Fibroblast of lung (primary cell): ENCODE results near the gene CAMTA1. TPM values are rescaled to one million over a fixed set of nuclear protein-coding genes. Genes with fewer than 3 reads are reported as not detected.
A peak's percentile ranks its signal among the peaks of the same experiment; 100 is the strongest.

Source experiments
- DNase-seq, 2 donors: peaks; one replicate each; pipeline versions ENCODE4 v3.0.0 to v3.0.0-alpha.2; 2010; ENCODE audit warnings: low read depth in 2 of 2
- H2AFZ ChIP-seq: 2 replicates; pipeline ENCODE4 v1.5.1; 2012; ENCODE audit warnings: low read length, control low read depth, inconsistent platforms
- H3K27ac ChIP-seq: 2 replicates; pipeline ENCODE4 v1.5.1; 2011; ENCODE audit warnings: low read length, control low read depth; ENCODE audit not compliant: insufficient read depth
- H3K27me3 ChIP-seq: 2 replicates; pipeline ENCODE4 v1.5.1; 2011; ENCODE audit warnings: mild to moderate bottlenecking, low read length; ENCODE audit not compliant: control insufficient read depth, insufficient read depth
- H3K36me3 ChIP-seq: 2 replicates; pipeline ENCODE4 v1.5.1; 2011; ENCODE audit warnings: low read length; ENCODE audit not compliant: control insufficient read depth, insufficient read depth
- H3K4me1 ChIP-seq: 2 replicates; pipeline ENCODE4 v1.5.1; 2011; ENCODE audit warnings: low read length; ENCODE audit not compliant: control insufficient read depth, insufficient read depth; ENCODE audit errors: extremely low read depth
- H3K4me2 ChIP-seq: 2 replicates; pipeline ENCODE4 v1.5.1; 2011; ENCODE audit warnings: low read length, control low read depth; ENCODE audit not compliant: insufficient read depth; ENCODE audit errors: extremely low read depth
- H3K4me3 ChIP-seq, 4 experiments: fragments of 200-600 bp in 1 of 4; sonication (generic) in 1 of 4; replicated peaks in 1 of 4; 2 replicates each; pipeline ENCODE4 v1.5.1; 2011 to 2016; ENCODE audit warnings: low read length in 4 of 4, low read depth in 3 of 4, mild to moderate bottlenecking in 3 of 4, control low read depth in 2 of 4, inconsistent platforms in 1 of 4, mixed read lengths in 1 of 4; ENCODE audit not compliant: insufficient read depth in 1 of 4; ENCODE audit errors: control extremely low read depth in 1 of 4
- H3K79me2 ChIP-seq: 2 replicates; pipeline ENCODE4 v1.5.1; 2012; ENCODE audit warnings: mild to moderate bottlenecking, low read length, inconsistent platforms; ENCODE audit not compliant: control insufficient read depth, insufficient read depth
- H3K9ac ChIP-seq: 2 replicates; pipeline ENCODE4 v1.5.1; 2011; ENCODE audit warnings: mild to moderate bottlenecking, low read length, control low read depth; ENCODE audit not compliant: insufficient read depth
- H3K9me3 ChIP-seq: 2 replicates; pipeline ENCODE4 v1.5.1; 2012; ENCODE audit warnings: low read depth, low read length; ENCODE audit not compliant: control insufficient read depth, insufficient read depth
- H4K20me1 ChIP-seq: 2 replicates; pipeline ENCODE4 v1.5.1; 2011; ENCODE audit warnings: low read length; ENCODE audit not compliant: control insufficient read depth, insufficient read depth; ENCODE audit errors: extremely low read depth
- EZH2 ChIP-seq: IDR thresholded peaks from 2 replicates; pipeline ENCODE4 v1.5.1; 2012; ENCODE audit warnings: low read length, control low read depth, mild to moderate bottlenecking; ENCODE audit errors: missing control alignments
- polyA plus RNA-seq, 2 donors: library from polyadenylated mRNA; depleted of rRNA in 1 of 2; stranded (reverse) in 1 of 2; unstranded in 1 of 2; fragments of >200 nt; gene quantifications; 2 replicates each; pipeline ENCODE4 v1.2.1, GENCODE V29; 2011 to 2012; ENCODE audit warnings: missing spikeins in 1 of 2
- total RNA-seq: library from RNA; depleted of rRNA; stranded (reverse); fragments of >200 nt; gene quantifications from 2 replicates; pipeline ENCODE4 v1.2.1, GENCODE V29; 2014
- TF ChIP-seq, protein P1 (sequence below), 2 donors: IDR thresholded peaks in 1 of 2; conservative IDR thresholded peaks in 1 of 2; 1 replicate in 1 of 2; 2 replicates in 1 of 2; pipeline ENCODE4 v1.5.1; 2011 to 2012; ENCODE audit warnings: low read length in 2 of 2, control low read depth in 1 of 2, inconsistent platforms in 1 of 2, low read depth in 1 of 2, mild to moderate bottlenecking in 1 of 2

The CAMTA1 gene
- total and polyA plus RNA-seq, 2 donors (not counting 1 experiment from before 2014, with no cell fraction given): 47.6 to 86.0 TPM

DNA sequence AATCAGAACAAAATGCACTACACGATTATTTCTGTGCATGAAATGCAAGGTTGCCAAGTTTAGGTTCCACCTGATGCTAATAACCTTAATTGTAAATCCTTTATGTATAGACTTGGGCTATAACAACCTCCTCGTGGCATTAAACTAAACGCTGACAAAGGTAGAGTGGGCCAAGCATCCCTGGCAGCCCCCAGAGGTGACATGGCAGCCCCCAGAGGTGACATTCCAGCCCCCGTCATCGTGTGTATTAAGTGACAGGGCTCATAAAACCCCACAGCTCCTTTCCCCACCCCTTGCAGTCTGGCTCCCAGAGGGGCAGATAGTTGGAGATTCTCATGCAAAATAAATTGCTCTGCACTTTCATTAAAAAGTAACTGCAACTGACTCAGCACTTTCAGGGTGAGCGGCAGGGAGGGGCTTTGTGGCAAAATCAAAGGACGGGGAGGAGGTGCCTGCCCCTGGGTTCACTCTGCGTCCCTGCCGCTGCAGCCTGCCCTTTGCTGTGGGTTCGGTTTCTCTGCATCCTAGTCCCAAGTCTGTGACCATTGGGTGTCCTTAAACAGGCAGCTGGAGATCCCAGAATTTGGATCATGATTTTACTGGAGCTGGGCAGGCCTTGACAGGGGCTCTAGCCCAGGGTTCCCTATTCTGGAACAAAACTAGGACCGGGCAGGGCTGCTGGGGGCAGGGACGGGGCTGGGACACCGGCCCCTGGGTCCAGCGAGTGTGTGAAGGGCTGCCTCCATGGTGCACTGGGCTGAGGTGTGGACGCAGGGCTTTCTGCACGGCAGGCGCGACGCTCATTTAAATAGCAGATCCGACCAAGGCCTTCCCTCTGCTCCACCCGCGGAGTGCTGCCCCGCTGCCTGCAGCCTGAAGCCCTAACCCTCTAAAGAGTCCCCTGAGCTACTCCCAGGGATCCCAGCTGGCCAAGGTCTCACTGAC is 751.0 kb downstream of the CAMTA1 start:
- DNase-seq: no peak
- no peak overlapping the region for H3K9ac ChIP-seq
- H3K79me2 ChIP-seq: no peaks in the 10 kb centered on the region
- no peak overlapping the region for H2AFZ ChIP-seq
- no peak overlapping the region for H3K27ac ChIP-seq
- H3K4me3 ChIP-seq: no peak overlapping the region
- H3K36me3 ChIP-seq: no peaks in the 10 kb centered on the region
- H3K9me3 ChIP-seq: no peaks in the 10 kb centered on the region
- no peaks in the 10 kb centered on the region for H4K20me1 ChIP-seq
- no peaks in the 10 kb centered on the region for H3K27me3 ChIP-seq
- no peak for TF ChIP-seq EZH2
- TF ChIP-seq, protein P1, sequence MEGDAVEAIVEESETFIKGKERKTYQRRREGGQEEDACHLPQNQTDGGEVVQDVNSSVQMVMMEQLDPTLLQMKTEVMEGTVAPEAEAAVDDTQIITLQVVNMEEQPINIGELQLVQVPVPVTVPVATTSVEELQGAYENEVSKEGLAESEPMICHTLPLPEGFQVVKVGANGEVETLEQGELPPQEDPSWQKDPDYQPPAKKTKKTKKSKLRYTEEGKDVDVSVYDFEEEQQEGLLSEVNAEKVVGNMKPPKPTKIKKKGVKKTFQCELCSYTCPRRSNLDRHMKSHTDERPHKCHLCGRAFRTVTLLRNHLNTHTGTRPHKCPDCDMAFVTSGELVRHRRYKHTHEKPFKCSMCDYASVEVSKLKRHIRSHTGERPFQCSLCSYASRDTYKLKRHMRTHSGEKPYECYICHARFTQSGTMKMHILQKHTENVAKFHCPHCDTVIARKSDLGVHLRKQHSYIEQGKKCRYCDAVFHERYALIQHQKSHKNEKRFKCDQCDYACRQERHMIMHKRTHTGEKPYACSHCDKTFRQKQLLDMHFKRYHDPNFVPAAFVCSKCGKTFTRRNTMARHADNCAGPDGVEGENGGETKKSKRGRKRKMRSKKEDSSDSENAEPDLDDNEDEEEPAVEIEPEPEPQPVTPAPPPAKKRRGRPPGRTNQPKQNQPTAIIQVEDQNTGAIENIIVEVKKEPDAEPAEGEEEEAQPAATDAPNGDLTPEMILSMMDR (conservative IDR thresholded peaks at IDR 0.05 in 1 of 2, IDR thresholded peaks at IDR 0.05 in 1 of 2; ENCODE audit: low read depth in 1 of 2, low read length in 2 of 2): no peak
- H3K4me1 ChIP-seq: no peaks in the 10 kb centered on the region
- H3K4me2 ChIP-seq: no peak overlapping the region

DNA sequence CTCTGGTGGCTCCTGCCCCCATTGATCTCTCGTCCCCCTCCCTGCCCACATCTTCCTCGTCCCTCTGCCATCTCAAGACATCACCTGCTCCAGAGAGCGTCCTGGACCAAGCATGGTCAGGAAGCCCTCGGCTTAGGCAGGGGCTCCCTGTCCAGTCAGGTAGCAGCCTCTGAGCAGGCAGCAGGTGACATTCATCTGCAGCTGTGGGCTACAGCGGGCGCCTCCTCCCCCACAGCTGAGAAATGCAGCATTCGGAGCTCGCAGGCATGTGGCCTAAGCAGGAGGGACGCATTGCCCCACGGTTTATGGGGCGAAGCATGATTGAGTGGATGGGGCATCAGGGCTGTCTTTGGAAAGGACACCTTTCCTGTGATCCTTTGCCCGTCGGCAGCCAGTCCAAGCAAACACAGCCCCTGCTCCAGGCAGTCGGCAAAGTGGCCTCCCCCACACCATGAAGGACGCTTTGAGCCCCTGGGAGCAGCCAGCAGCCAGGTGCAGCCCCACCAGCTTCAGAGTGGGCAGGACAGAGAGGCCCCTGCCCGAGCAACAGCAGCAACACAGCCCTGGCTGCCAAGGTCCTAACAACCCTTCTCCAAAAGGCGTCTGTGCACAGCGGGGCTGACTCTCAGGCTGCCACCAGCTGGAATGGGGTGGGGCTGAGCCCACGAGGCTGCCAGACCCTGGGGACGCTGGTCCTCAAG is 751.8 kb downstream of the CAMTA1 start:
- H3K4me3 ChIP-seq: no peak overlapping the region
- no peak overlapping the region for H3K27ac ChIP-seq
- no peaks in the 10 kb centered on the region for H3K9me3 ChIP-seq
- no peak overlapping the region for H3K4me2 ChIP-seq
- no peak overlapping the region for H2AFZ ChIP-seq
- TF ChIP-seq EZH2: no peak
- TF ChIP-seq, protein P1 (conservative IDR thresholded peaks at IDR 0.05 in 1 of 2, IDR thresholded peaks at IDR 0.05 in 1 of 2; ENCODE audit: low read depth in 1 of 2, low read length in 2 of 2): no peak
- no peak overlapping the region for H3K9ac ChIP-seq
- H3K36me3 ChIP-seq: no peaks in the 10 kb centered on the region
- DNase-seq: no peak
- H3K27me3 ChIP-seq: no peaks in the 10 kb centered on the region
- H3K79me2 ChIP-seq: no peaks in the 10 kb centered on the region
- no peaks in the 10 kb centered on the region for H4K20me1 ChIP-seq
- no peaks in the 10 kb centered on the region for H3K4me1 ChIP-seq

DNA sequence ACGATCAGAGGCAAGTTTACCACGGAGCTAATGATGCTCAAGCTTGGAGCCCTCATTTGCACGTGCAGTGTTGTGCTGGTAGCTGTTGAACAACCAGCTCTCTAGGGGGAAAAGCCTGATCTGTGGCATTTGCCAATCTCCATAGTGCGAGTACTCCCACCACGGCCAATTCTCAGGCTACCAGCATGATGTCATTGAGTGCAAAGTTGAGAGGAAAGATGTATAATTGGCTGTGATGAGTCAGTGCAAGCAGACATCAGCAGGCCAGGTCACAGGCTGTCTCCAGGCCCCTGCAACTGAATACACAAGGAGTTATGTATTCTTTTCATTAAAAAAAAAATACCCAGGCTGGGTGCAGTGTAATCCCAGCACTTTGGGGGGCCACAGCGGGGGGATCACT is 752.8 kb downstream of the CAMTA1 start:
- Histone ChIP-seq H4K20me1 (no peaks in the 10 kb centered on the region), H3K4me1 (no peaks in the 10 kb centered on the region), H3K9me3 (no peaks in the 10 kb centered on the region), H3K9ac (no peak overlapping the region), H3K79me2 (no peaks in the 10 kb centered on the region), H3K27me3 (no peaks in the 10 kb centered on the region), H3K36me3 (no peaks in the 10 kb centered on the region), H3K4me2 (no peak overlapping the region), H2AFZ (no peak overlapping the region), H3K4me3 (no peak overlapping the region), H3K27ac (no peak overlapping the region)
- TF ChIP-seq, protein P1 (conservative IDR thresholded peaks at IDR 0.05 in 1 of 2, IDR thresholded peaks at IDR 0.05 in 1 of 2; ENCODE audit: low read depth in 1 of 2, low read length in 2 of 2): no peak
- no peak for TF ChIP-seq EZH2
- DNase-seq: peak; percentile 65 to 77
